ENCODE measurements around the gene MDC1.
"Not testable (repeated sequence)": the region's sequence is repeated elsewhere in the genome, so short reads cannot be mapped to it uniquely, and the experiment has no call there.

- TF ChIP-seq POLR2AphosphoS5 (IDR thresholded peaks at IDR 0.05; ENCODE audit: low read depth, low read length): peak; percentile 19; the same call in 1 of the 2 replicates
- TF ChIP-seq CTCF (IDR thresholded peaks at IDR 0.05); MAX (IDR thresholded peaks at IDR 0.05; ENCODE audit: low read depth); RCOR1 (IDR thresholded peaks at IDR 0.05; ENCODE audit: low read length); EP300 (IDR thresholded peaks at IDR 0.05; ENCODE audit: borderline replicate concordance in 1 of 2, low read depth in 1 of 2, low read length in 1 of 2); NFIC (IDR thresholded peaks at IDR 0.05; ENCODE audit: borderline replicate concordance); USF2 (IDR thresholded peaks at IDR 0.05; ENCODE audit: borderline replicate concordance, low read depth, low read length): not testable (repeated sequence)
Measured at GRCh38 chr6:30723159-30723842, 6.2 kb upstream of the MDC1 start.

Data from SK-N-SH (cell line).